HG03064 (cell line): ENCODE results near the gene WDR1.

Source experiments
- ATAC-seq: cut with Tn5 transposase; IDR thresholded peaks from one replicate; pipeline ENCODE4 v1.9.1; 2021; ENCODE audit warnings: low read depth; ENCODE audit not compliant: unreplicated experiment

WDR1 gene

DNA sequence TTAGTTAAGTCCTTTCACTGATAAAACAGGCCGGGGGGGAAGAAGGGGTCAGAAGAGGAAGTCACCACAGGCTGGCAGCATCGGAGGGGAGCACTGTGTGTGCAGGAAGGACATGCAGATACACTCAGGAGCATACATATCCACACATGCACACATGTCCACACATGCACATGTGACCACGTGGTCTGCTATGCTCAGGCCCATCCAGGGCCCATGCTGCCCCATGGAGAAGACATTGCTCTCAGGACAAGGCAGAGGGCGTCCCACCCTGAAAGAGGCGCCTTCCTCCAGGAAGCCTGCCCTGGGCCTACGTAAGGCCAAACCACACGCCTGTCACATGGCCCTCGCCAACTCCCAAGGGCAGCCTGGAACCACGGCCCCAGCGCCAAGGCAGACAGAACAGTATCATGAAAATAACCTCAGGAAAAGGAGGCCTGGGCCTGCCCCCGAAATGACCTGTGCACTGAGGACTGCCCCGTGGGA lies 15.8 kb downstream of the WDR1 start:
- no peak for ATAC-seq

DNA sequence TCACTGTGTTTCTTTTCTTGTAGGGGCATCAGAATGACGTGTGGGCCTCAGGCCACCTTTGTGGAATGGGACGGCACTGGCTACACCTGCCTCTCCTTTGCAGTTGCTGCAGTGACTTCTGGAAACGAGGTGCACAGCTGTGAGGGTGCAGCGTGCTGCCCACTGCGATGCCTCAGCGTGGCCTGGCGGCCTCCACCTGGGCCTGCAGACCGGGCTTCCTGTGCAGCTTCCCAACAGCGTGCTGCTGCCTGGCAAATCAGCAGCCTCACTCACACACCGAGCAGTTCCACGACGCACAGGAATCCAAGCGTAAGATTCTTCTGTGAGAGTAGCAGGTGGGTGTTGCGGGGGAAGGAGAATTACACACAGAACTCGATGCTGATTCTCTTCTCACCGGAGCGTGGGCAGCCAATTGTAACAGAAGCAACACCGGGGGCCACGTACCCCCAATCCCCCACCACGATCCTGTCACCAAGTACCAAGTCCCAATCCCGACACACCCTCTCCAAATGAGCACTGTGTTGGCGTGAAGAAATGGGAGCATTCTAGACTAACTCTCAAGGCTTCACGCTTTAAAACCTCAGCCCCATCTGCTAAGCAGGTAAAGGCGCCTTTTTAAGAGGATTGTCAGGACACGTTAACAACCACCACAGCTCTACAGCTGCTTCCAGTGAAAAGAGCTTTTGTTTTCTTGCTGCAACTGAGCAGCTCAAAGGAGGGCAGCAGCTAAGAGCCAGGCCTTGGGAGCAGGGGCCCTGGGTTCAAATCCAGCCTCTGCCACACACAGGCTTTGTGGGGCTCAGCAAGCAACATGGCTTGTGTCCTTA lies 16.9 kb downstream of the WDR1 start:
- ATAC-seq, result no peak

GRCh38 chr4:10098780-10099160 lies 17.8 kb downstream of the WDR1 start:
- ATAC-seq, result no peak

GRCh38 chr4:10097906-10098779 lies 18.5 kb downstream of the WDR1 start:
- ATAC-seq, result no peak

DNA sequence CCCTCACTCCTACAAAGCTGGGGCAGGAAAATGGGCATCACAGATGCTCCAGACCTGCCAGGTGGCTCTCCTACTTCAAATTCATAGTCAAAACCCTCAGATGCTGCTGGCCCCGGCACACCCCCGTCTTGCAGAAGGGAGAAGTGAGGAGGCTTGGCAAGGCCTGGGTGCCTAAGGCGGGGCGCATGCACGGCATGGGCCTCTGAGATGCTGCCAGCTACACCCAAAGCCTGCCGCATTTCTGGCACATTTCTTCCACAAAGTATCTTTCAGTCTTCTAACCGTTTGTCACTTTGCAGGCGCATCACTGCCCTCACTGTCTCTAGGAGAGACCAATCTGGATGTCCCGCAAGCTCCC lies 19.6 kb downstream of the WDR1 start:
- ATAC-seq, result no peak

GRCh38 chr4:10096201-10096977 lies 20.2 kb downstream of the WDR1 start:
- peak; percentile 75 for ATAC-seq

- ATAC-seq, result peak; percentile 14
Measured at GRCh38 chr4:10095296-10095991, 21.2 kb downstream of the WDR1 start.

GRCh38 chr4:10094841-10095240 lies 21.8 kb downstream of the WDR1 start:
- ATAC-seq, result no peak

GRCh38 chr4:10093801-10094552 lies 22.6 kb downstream of the WDR1 start:
- no peak for ATAC-seq

GRCh38 chr4:10093271-10093621 lies 23.4 kb downstream of the WDR1 start:
- no peak for ATAC-seq

GRCh38 chr4:10092481-10093270 lies 23.9 kb downstream of the WDR1 start:
- ATAC-seq, result no peak

DNA sequence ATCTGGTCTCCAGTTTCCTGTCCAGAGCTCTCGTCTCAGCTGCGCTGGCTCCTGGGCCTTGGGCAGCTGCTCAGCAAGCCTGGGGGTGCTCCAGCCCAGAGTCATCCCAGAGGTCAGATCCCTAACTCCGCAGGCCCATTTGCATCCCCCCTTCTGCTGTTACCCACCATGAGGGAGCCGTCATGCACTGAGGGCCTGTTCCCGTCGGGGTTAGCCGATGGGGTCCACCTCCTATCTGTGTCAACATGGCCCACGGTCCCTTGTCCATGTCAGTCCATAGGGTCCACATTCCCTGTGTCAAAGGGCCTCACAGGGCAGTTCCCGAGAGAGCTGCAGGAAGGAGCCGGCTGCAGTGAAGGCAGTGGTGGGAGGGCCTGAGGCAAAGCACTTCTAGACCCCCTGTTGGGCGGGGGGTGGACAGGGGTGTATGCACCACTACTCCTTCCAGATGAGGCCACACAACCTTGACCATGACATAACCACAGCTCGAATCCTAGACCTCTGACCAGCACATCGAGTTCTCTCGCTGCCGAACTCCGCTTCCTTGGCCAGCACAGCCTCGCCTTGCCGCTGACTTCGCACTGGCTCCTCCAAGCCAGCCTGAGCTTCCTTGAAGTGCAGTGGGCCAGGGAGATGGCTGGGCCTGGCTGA lies 24.9 kb downstream of the WDR1 start:
- ATAC-seq, result no peak

- no peak for ATAC-seq
Measured at GRCh38 chr4:10090467-10091250, 25.9 kb downstream of the WDR1 start.

- ATAC-seq, result no peak
Measured at GRCh38 chr4:10089346-10089745, 27.3 kb downstream of the WDR1 start.

GRCh38 chr4:10088135-10089010 lies 28.2 kb downstream of the WDR1 start:
- no peak for ATAC-seq

DNA sequence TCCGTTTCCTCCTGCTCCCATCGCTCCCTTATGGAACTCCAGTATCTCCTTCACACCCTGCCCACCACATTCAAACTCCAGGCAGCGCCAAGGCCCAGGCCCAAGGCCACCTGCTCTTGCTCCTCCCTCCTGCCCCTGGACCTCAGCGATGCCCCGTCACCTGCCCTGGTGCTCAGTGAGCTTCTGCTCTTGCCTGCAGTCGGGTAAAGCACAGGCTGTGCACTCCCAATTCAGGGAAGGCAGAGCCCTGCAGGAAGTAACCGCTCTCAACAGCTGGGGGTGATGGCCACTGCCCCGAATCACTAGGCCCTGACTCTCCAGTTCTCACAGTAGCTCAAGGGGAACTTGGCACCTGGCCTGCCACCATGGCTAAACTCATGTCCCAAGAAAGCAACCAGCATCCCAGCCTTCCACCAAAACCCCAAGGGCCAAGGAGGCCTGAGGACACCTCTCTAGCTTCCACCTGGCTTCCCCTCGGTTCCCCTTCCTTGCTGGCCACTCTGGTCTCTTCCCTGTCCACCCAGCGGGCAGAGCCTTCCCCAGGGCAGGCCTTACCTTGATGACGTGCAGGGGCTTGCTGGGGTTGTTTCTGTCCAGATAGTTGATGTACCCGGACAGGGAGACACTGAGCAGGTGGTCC lies 29.3 kb downstream of the WDR1 start:
- ATAC-seq, result no peak
